ENCODE results near the gene ALCAM.

The ALCAM gene

DNA sequence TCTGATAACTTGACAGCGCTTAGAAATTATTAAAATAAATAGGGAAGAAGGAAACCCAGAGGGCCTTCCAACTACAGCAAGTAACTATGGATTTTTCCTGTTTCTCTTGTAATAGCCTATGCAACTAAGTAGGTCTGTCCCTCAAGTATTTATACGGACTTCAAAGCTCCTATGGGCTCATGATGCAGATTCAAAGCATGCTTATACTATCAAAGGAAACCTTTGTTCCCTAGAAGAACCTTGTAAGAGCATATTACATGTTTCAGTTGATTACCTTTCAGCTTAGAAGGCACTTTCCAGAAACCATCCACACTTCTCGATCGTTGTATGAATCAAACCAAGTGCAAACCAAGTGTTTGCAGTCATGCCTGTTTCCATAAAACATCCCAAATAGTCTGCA, 158.8 kb downstream of the ALCAM start:
- Histone ChIP-seq H3K36me3 (ENCODE audit: control insufficient read depth, insufficient read depth, low read length) (no peaks in the 10 kb centered on the region; the same call in 1 of the 2 replicates), H3K27me3 (replicated peaks; ENCODE audit: control insufficient read depth, insufficient read depth, low read length) (no peaks in the 10 kb centered on the region), H3K4me3 (replicated peaks; ENCODE audit: low read depth, low read length) (no peak overlapping the region)
- no peak for DNase-seq (ENCODE audit: extremely low read depth, insufficient read length)
- TF ChIP-seq, protein P1, sequence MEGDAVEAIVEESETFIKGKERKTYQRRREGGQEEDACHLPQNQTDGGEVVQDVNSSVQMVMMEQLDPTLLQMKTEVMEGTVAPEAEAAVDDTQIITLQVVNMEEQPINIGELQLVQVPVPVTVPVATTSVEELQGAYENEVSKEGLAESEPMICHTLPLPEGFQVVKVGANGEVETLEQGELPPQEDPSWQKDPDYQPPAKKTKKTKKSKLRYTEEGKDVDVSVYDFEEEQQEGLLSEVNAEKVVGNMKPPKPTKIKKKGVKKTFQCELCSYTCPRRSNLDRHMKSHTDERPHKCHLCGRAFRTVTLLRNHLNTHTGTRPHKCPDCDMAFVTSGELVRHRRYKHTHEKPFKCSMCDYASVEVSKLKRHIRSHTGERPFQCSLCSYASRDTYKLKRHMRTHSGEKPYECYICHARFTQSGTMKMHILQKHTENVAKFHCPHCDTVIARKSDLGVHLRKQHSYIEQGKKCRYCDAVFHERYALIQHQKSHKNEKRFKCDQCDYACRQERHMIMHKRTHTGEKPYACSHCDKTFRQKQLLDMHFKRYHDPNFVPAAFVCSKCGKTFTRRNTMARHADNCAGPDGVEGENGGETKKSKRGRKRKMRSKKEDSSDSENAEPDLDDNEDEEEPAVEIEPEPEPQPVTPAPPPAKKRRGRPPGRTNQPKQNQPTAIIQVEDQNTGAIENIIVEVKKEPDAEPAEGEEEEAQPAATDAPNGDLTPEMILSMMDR (IDR thresholded peaks at IDR 0.05; ENCODE audit: insufficient read depth, low read length, poor library complexity, severe bottlenecking): no peak

DNA sequence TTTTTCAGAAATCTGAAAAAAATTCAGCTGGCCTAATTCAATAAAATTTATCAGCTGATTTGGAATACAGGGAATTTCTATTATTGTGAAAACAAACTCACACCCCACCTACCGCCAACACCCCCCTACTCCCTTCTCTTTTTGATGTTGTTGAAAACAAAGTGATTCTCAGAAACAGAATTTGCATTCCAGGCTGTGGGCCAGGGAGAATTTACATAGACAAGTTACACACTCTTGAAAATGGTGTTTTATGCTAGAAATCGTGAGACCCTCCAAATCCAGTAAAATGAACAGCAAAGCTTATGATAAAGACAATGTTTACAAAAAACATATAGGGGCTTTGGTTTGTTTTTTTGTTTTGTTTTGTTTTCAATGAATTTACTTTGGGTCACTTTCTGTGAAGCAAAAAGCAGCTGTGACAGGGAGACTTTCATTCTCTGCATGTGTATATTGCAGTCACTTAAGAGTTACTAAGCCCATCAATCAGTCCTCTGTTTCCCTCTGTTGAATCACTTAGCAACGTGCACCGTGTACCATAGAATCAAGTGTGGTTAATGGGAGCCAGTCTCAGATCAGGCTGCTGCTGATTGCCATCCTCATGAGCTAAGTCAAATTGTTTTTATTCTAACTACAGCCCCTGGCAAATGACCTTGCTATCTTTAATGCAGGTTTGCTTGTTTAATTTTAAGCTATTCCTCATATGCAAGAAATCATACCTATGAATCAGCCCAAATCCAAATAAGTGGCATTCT, 159.8 kb downstream of the ALCAM start:
- Histone ChIP-seq H3K36me3 (ENCODE audit: control insufficient read depth, insufficient read depth, low read length) (no peaks in the 10 kb centered on the region; the same call in 1 of the 2 replicates), H3K4me3 (replicated peaks; ENCODE audit: low read depth, low read length) (no peak overlapping the region), H3K27me3 (replicated peaks; ENCODE audit: control insufficient read depth, insufficient read depth, low read length) (no peaks in the 10 kb centered on the region)
- TF ChIP-seq, protein P1 (IDR thresholded peaks at IDR 0.05; ENCODE audit: insufficient read depth, low read length, poor library complexity, severe bottlenecking): no peak
- no peak for DNase-seq (ENCODE audit: extremely low read depth, insufficient read length)

DNA sequence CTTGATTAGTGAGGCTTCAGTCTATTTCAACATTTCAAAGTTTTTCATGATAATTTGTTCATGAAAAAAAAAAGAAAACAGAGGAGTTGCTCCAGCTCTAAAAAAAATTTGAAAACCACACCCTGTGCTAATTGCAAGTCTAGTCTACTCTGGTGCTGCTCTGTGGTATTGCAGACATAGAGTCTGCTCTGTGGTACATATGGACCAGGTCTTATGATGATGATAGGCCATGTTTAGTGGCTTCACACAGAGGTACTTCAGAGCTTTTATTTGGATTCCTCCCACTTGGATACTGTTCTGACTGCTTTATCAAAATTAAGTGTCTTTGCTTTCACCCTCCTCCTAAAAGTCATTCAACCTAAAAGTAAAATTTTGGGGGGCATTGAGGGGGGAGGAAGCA, 160.8 kb downstream of the ALCAM start:
- Histone ChIP-seq H3K27me3 (replicated peaks; ENCODE audit: control insufficient read depth, insufficient read depth, low read length) (no peaks in the 10 kb centered on the region), H3K4me3 (replicated peaks; ENCODE audit: low read depth, low read length) (no peak overlapping the region), H3K36me3 (ENCODE audit: control insufficient read depth, insufficient read depth, low read length) (no peaks in the 10 kb centered on the region; the same call in none of the 2 replicates)
- no peak for DNase-seq (ENCODE audit: extremely low read depth, insufficient read length)
- TF ChIP-seq, protein P1 (IDR thresholded peaks at IDR 0.05; ENCODE audit: insufficient read depth, low read length, poor library complexity, severe bottlenecking): no peak

DNA sequence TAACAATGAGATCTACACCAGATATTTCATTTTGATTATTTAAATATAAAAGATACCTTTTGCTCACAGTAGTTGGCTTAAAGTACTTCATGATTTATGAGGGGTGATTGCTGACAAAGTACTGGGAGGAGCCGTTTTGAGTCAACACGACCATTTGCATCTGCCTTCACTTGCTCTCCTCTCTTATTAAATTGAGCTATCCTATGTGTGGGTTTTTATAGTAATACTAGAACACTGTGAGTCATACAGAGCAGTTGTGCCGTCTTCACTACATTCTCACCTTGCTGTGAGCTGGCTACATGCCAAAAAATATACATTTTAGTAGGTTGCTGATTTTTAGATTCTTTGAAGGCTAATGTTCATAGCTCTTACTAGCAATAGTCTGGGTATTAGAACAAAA, 161.2 kb downstream of the ALCAM start:
- DNase-seq (ENCODE audit: extremely low read depth, insufficient read length): peak; percentile 21
- no peaks in the 10 kb centered on the region for H3K27me3 ChIP-seq (replicated peaks; ENCODE audit: control insufficient read depth, insufficient read depth, low read length)
- TF ChIP-seq, protein P1 (IDR thresholded peaks at IDR 0.05; ENCODE audit: insufficient read depth, low read length, poor library complexity, severe bottlenecking): no peak
- no peak overlapping the region for H3K4me3 ChIP-seq (replicated peaks; ENCODE audit: low read depth, low read length)
- H3K36me3 ChIP-seq (ENCODE audit: control insufficient read depth, insufficient read depth, low read length): no peaks in the 10 kb centered on the region; the same call in none of the 2 replicates

DNA sequence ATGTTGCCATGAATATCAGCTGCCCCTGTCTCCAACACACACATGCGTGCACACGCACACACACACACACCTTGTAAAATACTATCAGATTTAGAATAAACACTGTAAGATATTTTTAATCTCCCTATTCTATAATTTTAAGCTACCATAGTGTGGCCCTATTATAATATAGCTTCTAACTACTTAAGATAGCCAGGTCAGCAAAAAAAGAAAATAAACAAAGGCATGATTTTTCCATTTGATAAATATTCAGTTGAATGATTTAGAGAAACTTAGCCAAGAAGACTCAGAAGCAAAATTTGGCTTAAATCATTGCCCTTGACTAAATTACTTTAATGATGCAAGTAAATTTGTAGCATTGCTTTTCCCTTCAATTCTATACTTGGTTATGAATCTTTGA, 162.2 kb downstream of the ALCAM start:
- TF ChIP-seq, protein P1 (IDR thresholded peaks at IDR 0.05; ENCODE audit: insufficient read depth, low read length, poor library complexity, severe bottlenecking): no peak
- Histone ChIP-seq H3K27me3 (replicated peaks; ENCODE audit: control insufficient read depth, insufficient read depth, low read length) (no peaks in the 10 kb centered on the region), H3K4me3 (replicated peaks; ENCODE audit: low read depth, low read length) (no peak overlapping the region), H3K36me3 (ENCODE audit: control insufficient read depth, insufficient read depth, low read length) (no peaks in the 10 kb centered on the region; the same call in none of the 2 replicates)
- no peak for DNase-seq (ENCODE audit: extremely low read depth, insufficient read length)

All from GM06990 (cell line).